M059J (cell line): ENCODE measurements around the gene ADAM30. TPM values are rescaled to one million over a fixed set of nuclear protein-coding genes. Genes with fewer than 3 reads are reported as not detected.
"Not testable (repeated sequence)": the region's sequence is repeated elsewhere in the genome, so short reads cannot be mapped to it uniquely, and the experiment has no call there.

Source experiments
- DNase-seq: peaks from one replicate; pipeline ENCODE4 v3.0.0-alpha.2; 2012; ENCODE audit warnings: low read depth
- total RNA-seq: library from RNA; depleted of rRNA; stranded (reverse); fragments of >200 nt; shearing (Covaris generic); gene quantifications from 2 replicates; pipeline ENCODE4 v1.2.3, GENCODE V29; 2014; rRNA removed

ADAM30 gene
- total RNA-seq, 1 experiment from 2014 or later, result not detected

DNA sequence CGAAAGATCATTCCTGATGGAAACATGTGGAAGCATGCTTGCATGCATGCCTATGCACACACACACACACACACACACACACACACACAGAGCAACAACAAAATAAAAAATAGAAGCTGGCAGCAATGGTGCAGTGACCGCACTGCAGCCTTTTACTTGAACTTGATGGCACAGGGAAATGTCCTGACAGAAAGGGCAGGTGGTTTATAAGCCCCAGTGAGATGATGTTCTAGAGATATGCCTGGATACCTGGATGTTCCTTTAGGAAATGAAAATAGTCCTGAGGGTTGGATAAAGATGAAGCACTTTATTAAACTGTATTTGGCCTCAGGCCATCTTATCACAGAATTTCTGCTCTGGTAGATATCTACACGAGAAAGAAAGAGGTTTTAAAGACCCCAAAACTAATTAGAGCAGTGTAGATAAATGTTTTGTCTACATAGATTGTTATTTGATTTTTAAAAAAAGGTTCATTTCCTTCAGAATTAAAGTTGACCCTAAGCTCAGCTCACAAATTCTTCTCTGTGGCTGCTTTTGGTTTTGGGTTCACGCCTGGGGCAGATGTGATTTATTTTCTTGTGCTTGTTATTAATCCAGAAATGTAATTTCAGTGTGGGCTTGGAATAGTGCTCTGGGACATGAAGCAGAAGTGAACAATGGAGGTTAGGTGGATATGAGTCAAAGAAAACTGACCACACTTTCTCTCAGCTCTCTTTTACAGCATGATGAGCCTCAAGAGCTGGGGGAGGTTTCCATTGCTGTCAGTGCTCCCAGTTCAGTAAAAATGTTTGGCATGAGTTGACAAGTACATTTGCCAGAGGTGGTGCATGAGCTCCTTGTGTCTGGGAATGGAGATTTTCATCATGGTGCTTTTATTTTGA lies 22.9 kb downstream of the ADAM30 start:
- peak; percentile 94 for DNase-seq

- peak; percentile 65 for DNase-seq
Observed at GRCh38 chr1:119871881-119872280, 24.4 kb downstream of the ADAM30 start.

- DNase-seq, result peak; percentile 76
Observed at GRCh38 chr1:119870917-119871596, 25.3 kb downstream of the ADAM30 start.

DNA sequence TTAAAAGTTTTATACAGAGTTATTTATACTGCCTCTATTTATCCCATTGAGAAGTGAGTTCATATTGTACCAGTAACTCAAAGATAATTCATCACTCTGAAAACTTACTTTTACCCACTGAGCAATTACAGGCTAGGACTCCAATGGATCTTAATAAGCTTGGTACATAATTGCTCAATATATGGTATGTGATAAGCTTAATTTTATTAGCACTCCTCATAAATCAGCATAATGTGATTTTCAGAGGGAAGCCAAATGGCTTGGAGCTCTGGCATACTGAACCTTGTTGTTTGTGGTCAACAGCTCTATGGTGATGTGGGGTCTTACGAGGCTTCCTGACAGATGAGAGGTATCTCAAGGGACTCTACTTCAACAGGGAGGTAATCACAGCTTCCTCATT lies 26.3 kb downstream of the ADAM30 start:
- DNase-seq, result no peak

DNA sequence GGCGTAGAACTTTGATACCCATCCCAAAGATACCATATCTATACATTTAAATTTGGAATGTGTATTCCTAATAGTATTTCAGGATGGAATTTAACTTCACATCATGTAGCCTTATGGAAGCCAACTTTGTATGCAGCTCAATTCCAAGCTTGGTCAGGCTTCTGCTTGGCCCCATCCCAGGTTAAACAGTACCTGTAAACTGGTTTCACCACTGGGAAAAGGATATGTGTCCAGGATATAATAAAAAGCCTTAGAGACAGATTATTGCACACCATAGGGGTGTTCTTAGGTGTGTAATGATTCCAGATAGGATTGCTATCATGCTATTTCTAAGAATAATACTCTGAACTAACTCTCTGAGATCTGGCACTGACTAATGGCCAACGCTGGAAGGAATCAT lies 28.1 kb downstream of the ADAM30 start:
- DNase-seq, result no peak

GRCh38 chr1:119866451-119866850 lies 29.9 kb downstream of the ADAM30 start:
- no peak for DNase-seq

GRCh38 chr1:119865627-119866026 lies 30.7 kb downstream of the ADAM30 start:
- DNase-seq, result no peak

DNA sequence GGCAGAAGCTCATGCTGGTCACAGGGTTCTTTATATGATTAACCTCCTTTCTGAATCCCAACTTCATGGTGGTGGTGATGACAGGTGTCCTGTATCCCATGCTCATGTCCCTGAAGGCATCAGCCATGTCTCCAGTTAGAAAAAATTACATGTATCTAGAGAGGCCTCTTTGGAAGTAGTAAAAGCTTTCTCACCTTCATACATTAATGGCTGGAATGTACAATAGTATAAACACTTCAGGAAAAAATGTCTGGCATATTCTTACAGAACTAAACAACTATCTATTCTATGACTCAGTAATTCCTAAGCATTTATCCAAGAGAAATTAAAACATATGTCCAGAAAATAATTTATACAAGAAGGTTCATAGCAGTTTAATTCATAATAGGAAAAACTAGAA lies 34.0 kb downstream of the ADAM30 start:
- DNase-seq, result no peak

GRCh38 chr1:119861547-119861946 lies 34.8 kb downstream of the ADAM30 start:
- no peak for DNase-seq

DNA sequence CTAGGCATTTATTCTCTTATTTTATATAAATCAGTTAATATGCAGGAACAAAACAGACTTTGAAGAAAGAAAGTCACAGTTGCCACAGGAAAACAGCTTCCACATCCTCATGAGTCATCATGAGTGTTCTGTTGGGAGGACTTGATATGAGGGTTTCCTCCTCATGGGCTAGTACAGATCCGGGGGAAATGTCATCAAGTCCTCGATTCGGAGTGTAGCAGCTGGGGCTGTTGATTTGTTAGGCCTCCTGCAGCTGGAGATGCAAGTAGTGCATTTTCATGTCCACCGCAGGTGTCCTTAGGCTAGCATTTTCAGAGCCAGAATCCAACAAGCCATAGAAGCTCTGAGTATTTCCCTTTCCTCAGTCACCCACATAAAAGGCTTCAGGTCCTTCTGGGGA lies 36.7 kb downstream of the ADAM30 start:
- DNase-seq, result peak; percentile 79

GRCh38 chr1:119858556-119859214 lies 37.6 kb downstream of the ADAM30 start:
- DNase-seq, result not testable (repeated sequence)

DNA sequence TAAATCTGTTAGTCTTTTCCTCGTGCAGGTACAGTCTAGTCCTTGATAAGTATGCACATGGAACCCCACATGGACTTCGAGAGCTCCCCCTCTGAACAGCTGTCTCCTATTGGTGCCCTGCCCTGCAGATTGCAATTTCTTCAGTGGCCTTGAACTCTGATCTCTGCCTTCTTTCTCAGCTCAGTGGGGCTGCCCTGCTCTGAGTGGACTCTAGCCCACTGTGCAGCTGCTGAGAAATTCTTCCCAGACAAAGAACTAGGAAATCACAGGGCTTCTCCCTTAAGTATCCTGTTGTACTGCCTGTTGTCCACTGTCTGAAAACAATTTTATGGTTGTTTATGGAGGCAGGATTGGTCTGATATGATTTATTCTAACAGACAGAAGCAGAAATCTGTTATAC lies 38.2 kb downstream of the ADAM30 start:
- no peak for DNase-seq

DNA sequence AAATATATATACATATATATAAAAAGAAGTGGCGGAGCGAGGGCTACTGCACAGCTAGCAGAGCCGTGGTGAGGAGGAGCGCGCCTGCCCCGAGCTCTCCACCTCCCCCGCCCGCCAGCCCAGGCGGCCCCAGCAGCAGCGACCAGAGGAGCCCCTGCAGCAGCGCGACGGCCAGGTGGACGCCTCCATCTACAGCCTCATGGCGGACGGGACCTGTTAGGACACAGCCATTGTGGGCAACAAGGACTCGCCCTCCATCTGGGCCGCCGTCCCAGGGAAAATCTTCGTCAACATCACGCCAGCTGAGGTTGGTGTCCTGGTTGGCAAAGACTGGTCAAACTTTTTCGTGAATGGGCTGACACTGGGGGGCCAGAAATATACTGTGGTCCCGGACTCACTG lies 43.2 kb downstream of the ADAM30 start:
- no peak for DNase-seq

DNA sequence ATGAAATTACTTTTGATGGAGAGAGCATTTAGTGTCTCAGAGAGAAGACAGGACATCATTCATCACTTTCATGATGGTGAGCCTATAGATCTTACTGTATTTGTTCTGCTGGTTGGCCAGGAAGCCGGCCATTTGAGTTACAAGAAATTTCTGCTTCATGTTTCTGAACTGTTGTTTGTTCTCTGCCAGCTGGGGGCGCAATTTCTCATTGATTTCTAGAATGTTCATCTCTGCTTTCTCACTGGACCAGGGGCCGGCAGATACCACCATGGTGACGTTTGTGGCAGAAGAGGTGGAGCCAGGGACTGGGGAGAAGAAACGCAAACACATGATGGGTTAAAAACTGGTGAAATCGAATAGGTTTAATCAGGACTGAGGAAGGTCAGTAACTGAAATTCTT lies 52.1 kb downstream of the ADAM30 start:
- DNase-seq, result not testable (repeated sequence)

Other genes starting within 250 kb of the ADAM30 start
- 2.2 and 5.2 TPM in 2 replicates for gene ZNF697, start 248.2 kb downstream of the ADAM30 start, total RNA-seq
- 35.5 and 52.1 TPM in 2 replicates for gene PHGDH, start 184.6 kb downstream of the ADAM30 start, total RNA-seq
- gene HMGCS2, start 127.6 kb downstream of the ADAM30 start, total RNA-seq, result not detected in 2 replicates
- 0.17 TPM in 1 of 2 replicates, not detected in the other for gene REG4, start 85.1 kb downstream of the ADAM30 start, total RNA-seq
- 62.8 and 107 TPM in 2 replicates for gene NOTCH2, start 173.1 kb upstream of the ADAM30 start, total RNA-seq